Glutamatergic neuron (in vitro differentiated cells): ENCODE data around the gene RMI2. TPM values are rescaled to one million over a fixed set of nuclear protein-coding genes. Genes with fewer than 3 reads are reported as not detected.
"Not testable (repeated sequence)": the region's sequence is repeated elsewhere in the genome, so short reads cannot be mapped to it uniquely, and the experiment has no call there.

Source experiments
- DNase-seq: peaks from one replicate; pipeline ENCODE4 v3.0.0; 2022
- H3K27ac Mint-ChIP-seq: one replicate; pipeline ENCODE4 v1.8.0; 2020; ENCODE audit warnings: mild to moderate bottlenecking, mixed read lengths, inconsistent platforms; ENCODE audit not compliant: unreplicated experiment
- H3K27me3 Mint-ChIP-seq: one replicate; pipeline ENCODE4 v1.8.0; 2020; ENCODE audit warnings: mild to moderate bottlenecking, moderate library complexity, mixed read lengths, inconsistent platforms; ENCODE audit not compliant: unreplicated experiment
- H3K36me3 Mint-ChIP-seq: one replicate; pipeline ENCODE4 v1.8.0; 2020; ENCODE audit warnings: mild to moderate bottlenecking, mixed read lengths, inconsistent platforms; ENCODE audit not compliant: unreplicated experiment
- H3K4me1 Mint-ChIP-seq: one replicate; pipeline ENCODE4 v1.8.0; 2020; ENCODE audit warnings: mild to moderate bottlenecking, low read depth, mixed read lengths, inconsistent platforms; ENCODE audit not compliant: unreplicated experiment
- H3K4me3 Mint-ChIP-seq: one replicate; pipeline ENCODE4 v1.8.0; 2020; ENCODE audit warnings: mild to moderate bottlenecking, mixed read lengths, inconsistent platforms; ENCODE audit not compliant: unreplicated experiment
- H3K9me3 Mint-ChIP-seq: one replicate; pipeline ENCODE4 v1.8.0; 2020; ENCODE audit warnings: mild to moderate bottlenecking, moderate library complexity, mixed read lengths, inconsistent platforms; ENCODE audit not compliant: unreplicated experiment
- CTCF ChIP-seq: fragments of 200-600 bp; sonication (generic); IDR thresholded peaks from one replicate; pipeline ENCODE4 v1.5.0; 2021; ENCODE audit not compliant: partially characterized antibody, unreplicated experiment
- total RNA-seq: library from RNA; stranded (reverse); fragmentation: NEBNext Ultra II Directional; extraction: Animal tissue kit (Norgen Biotek cat#: 25700); gene quantifications from one replicate; pipeline ENCODE4 v1.2.1, GENCODE V29; 2021; ENCODE audit not compliant: unreplicated experiment

RMI2 gene
- total RNA-seq, 1 donor from 2014 or later = 4.2 TPM

GRCh38 chr16:11297492-11298142 is 47.6 kb upstream of the RMI2 start:
- Mint-ChIP-seq H3K36me3 (no peaks in the 10 kb centered on the region), H3K27ac (no peak overlapping the region), H3K4me3 (no peak overlapping the region), H3K4me1 (peaks cover 2% of the 10 kb centered on the region), H3K9me3 (peaks cover 3% of the 10 kb centered on the region), H3K27me3 (peaks cover 6% of the 10 kb centered on the region)
- TF ChIP-seq CTCF = no peak
- DNase-seq = peak; percentile 53

GRCh38 chr16:11298143-11298900 is 46.9 kb upstream of the RMI2 start:
- H3K27ac Mint-ChIP-seq = no peak overlapping the region
- H3K9me3 Mint-ChIP-seq = peaks cover 3% of the 10 kb centered on the region
- TF ChIP-seq CTCF = no peak
- no peaks in the 10 kb centered on the region for H3K36me3 Mint-ChIP-seq
- peaks cover 3% of the 10 kb centered on the region for H3K27me3 Mint-ChIP-seq
- DNase-seq = no peak
- no peak overlapping the region for H3K4me3 Mint-ChIP-seq
- peaks cover 2% of the 10 kb centered on the region for H3K4me1 Mint-ChIP-seq

- not testable (repeated sequence) for H3K4me3 Mint-ChIP-seq, H3K27me3 Mint-ChIP-seq
Observed at GRCh38 chr16:11298950-11299547, 46.2 kb upstream of the RMI2 start.

GRCh38 chr16:11299865-11300559 is 45.2 kb upstream of the RMI2 start:
- Mint-ChIP-seq H3K36me3 (no peaks in the 10 kb centered on the region), H3K9me3 (peaks cover 2% of the 10 kb centered on the region), H3K27ac (no peak overlapping the region), H3K4me1 (peaks cover 2% of the 10 kb centered on the region), H3K4me3 (no peak overlapping the region), H3K27me3 (peaks cover 4% of the 10 kb centered on the region)
- DNase-seq = no peak
- no peak for TF ChIP-seq CTCF

More at GRCh38 chr16:11298950-11299547, 46.2 kb upstream of the RMI2 start:
- H3K4me1 Mint-ChIP-seq, H3K9me3 Mint-ChIP-seq, DNase-seq, H3K27ac Mint-ChIP-seq, H3K36me3 Mint-ChIP-seq: not testable (repeated sequence)

- H3K27ac Mint-ChIP-seq = no peak overlapping the region
- H3K27me3 Mint-ChIP-seq = peaks cover 4% of the 10 kb centered on the region
- H3K9me3 Mint-ChIP-seq = peaks cover 2% of the 10 kb centered on the region
- H3K4me3 Mint-ChIP-seq = no peak overlapping the region
- DNase-seq = no peak
- TF ChIP-seq CTCF = no peak
- no peaks in the 10 kb centered on the region for H3K36me3 Mint-ChIP-seq
- peaks cover 2% of the 10 kb centered on the region for H3K4me1 Mint-ChIP-seq
Observed at GRCh38 chr16:11300560-11300892, 44.7 kb upstream of the RMI2 start.
